GM18502 (cell line): ENCODE data around the gene MRPS6.

Source experiments
- ATAC-seq: cut with Tn5 transposase; IDR thresholded peaks from one replicate; pipeline ENCODE4 v1.9.1; 2021; ENCODE audit warnings: mild to moderate bottlenecking; ENCODE audit not compliant: unreplicated experiment, poor library complexity

Gene MRPS6

DNA sequence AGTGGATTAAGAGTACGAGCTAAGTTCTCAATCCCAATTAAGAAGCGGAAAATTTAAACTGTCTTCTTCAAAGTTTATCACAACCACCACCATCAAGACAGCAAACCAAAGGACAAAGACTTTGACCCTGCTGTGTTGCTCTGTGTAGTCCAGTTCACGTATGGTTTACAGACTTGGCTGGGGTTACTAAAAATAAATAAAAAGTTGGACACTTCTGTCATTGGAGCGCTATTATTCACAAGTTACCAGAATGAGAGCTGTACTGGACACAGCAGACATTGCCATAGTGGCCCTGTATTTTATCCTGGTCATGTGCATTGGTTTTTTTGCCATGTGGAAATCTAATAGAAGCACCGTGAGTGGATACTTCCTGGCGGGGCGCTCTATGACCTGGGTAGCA, 21.6 kb downstream of the MRPS6 start:
- no peak for ATAC-seq

DNA sequence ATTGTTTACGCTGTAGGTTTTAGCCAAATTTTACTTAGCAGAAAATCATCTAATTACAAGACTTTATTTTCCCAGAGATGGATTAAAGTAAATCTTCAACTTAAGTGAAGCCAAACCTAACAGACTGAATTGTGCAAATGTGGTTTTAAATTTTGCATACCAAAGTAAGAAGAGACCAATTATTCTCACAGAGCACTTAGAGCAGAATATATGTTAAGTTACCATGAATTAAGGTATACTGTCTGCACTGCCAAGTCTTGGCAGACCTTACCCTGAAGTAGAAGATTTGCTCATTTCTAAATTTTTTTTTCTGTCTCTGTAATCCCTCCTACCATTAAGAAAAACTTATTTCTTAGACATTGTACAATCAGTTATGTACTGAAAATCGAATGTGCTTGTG, 24.1 kb downstream of the MRPS6 start:
- no peak for ATAC-seq

DNA sequence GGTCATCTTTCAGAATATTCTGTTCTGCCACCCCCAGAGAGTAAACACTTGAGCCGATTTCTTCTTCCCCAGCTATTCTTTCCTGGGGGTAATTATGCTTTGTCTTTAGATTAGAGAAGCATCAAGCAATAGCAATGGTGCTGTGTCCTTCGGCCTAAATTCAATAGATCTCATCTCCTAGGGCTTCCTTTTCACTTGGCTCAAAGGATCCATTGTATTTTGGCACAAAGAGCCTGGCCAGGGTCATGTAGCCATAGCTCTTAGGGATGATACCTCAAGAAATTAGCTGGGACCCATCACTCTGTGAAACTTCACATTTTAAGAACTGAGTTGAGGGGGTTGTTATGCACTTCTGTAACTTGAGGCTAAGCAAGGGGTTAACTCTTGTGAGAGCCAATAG, 27.0 kb downstream of the MRPS6 start:
- ATAC-seq: no peak

DNA sequence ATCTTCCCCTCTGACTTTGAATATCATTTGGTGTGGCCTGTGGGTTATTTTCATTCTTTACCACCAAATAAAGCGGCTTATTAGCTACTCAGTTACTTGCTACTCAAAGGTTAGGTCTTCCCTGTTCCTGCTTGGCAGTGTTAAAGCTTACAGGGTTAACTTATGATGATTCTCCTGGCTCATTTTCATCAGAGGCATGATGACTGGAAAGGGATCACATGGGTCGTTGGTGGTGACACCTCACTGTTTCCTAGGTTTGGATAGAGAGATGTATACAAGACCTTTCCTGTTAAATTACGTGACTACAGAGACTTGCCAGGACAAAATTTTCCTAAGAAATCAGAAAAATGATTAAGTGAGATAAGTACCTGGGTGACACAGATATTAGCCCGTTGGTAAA, 27.4 kb downstream of the MRPS6 start:
- no peak for ATAC-seq

DNA sequence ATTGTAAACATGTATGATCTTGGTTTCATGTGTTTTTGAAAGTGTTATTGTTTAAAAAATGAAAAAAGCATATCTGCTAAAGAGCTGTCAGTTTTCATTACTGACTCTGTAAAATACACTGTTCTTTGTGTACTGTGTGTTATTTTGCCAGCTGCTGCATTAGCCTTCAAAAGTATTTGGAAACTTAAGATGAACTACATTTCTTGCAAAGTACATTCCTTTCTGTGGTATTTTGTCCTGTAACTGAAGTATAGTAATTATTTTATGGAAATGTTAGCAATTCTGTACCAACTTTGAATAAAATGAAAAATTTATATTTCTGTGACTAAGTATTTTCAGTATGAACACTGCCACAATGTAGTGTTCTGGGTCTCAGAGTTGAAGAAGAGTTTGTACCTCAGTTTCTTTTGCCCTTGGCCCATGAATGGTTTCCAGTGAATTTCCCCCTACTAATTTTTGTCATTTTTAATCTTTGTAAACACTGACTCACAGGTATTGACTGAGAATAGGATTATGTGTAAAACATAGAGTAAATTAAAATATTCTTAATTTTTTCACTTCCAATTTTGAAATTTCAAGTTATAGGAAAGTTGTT, 32.7 kb downstream of the MRPS6 start:
- no peak for ATAC-seq

DNA sequence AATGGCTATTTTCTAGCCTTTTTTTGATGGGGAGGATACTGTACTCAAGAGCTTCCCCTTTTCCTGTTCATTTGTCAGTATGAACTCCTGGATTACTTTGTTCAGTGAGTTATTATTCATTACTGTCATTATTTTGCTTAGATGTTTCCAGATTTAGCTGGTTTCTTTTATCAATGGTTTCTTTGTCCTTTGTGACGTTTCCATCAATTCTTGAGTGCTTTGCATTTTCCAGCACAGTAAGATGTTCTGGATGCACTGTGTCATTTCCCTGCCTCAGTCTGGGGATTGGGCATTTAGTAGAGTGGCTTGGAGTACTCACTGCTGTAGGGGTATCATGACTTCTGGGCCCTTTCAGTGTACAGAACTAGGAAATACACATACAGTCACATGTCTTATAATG, 34.2 kb downstream of the MRPS6 start:
- ATAC-seq: no peak

DNA sequence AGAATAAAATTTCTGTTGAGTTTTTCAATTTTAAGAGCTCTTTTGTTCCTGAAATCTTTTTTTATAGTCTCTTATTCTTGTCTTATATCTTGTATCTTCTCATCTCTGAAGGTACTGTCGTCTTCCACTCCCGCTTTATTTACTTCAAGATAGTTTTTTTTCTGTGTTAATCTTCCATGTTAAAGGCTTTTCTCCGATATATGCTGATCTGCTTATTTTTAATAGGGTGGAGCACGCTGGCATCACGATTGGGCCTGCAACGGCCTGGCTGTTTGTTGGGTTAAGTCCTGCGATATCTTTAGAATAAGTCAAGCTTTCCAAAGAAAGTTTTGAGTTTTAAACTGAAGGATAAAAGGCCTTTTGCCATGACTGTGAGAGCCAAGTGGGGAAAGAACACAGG, 35.7 kb downstream of the MRPS6 start:
- ATAC-seq: no peak

DNA sequence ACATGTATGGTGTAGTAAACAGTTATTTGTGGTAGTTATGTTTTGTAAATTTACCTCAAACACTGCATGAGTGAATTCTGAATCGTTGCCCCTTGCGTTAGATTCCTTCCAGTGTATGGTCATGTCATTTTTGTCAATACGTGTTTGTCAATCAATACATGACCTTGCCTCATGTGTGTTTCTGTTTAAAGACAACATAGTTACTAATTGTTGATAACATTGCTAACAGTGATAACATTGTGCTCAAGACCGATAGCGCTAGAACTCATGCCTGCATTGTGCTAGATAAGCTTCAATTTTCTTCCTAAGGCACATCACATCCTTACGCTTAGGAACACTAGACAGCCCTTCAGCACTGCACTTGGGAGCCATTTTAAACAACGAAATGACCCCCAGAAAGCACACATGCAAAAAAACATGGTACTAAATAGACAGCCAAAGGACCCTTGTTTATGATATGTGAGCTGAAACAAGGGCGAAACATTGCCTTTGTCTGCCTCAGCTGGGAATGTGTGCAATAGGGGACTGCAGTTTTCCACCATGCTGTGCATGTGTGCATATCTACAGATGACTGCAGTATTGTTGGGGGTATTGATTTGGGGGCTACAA, 37.3 kb downstream of the MRPS6 start:
- ATAC-seq: no peak

DNA sequence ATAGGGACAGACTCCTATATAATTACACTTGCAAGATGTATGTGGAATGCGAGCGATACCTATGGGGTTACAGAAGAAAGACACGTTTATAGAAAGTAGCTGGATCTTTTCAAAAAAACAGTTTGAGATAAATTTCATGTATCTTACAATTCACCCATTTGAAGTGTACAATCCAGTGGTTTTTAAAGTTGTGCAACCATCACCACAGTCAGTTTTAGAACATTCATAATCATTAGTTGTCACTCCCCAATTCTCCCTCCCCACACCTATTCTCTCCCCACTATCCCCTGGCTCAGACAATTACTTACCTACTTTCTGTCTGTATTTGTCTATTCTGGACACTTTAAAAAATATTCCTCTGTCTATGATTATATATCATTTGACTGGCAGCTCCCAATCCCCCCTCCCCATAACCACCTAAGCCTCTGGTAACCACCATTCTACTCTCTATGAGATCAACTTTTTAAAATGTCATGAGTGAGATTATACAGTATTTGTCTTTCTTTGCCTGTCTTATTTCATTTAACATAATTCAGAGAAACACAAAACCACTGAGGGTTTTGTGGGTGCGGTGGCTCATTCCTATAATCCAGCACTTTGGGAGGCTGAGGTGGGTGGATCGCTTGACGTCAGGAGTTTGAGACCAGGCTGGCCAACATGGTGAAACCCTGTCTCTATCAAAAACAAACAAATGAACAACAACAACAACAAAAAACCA, 39.1 kb downstream of the MRPS6 start:
- ATAC-seq: no peak

DNA sequence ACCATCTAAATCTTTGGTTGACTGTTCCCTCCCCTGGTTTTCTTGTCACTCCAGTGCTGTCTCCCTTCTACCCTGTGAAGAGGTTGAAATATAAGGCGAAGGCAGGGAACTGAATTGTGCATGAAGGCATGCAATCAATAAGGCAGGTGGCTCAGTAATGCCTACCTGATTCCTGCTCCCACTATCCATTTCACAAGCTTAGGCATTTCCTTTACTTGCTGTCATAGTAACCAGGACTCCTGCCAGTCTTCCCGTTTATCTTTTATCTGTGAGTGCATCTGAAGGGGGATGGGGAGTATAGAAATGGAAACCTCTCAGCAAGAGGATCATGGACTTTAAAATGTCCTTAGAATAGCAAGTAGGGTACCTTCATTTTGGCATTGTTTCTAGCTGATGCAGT, 40.5 kb downstream of the MRPS6 start:
- no peak for ATAC-seq

DNA sequence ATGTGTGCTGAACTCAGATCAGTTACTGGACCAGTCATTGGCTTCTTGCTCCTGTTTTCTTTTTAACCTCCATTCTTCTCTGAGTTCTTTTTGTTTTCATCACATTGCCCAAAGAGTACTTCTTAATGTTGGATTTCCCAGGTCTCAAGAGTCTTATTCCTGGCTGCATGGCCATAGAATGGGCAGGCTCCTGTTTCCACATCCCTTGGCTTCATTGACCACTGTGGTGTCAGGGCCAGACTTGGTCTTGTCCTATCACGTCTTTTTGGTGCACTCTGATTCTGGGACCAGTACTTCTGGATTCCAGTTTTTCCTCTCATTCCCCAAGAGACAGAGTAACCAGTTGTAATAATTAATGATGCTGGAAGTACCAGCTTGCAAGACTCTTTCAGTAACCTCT, 41.8 kb downstream of the MRPS6 start:
- no peak for ATAC-seq

DNA sequence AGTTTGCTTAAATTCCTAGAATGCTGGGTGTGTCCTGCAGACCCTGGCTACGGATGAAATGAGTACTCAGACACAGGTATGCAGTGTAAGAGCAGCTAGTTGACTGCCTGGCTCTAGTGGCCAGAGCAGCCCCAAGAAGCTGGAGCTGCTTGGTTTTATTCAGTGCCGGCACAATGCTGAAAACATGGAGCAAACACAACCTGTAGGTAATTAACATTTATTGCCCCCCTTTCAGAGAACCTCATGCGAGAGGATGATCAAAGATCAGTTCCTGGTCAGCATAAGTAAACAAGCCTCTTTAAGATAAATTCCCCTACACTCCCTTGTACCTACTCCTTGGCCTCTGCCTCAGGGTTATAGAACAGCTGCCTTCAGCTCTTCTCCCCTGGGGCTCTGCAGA, 43.2 kb downstream of the MRPS6 start:
- no peak for ATAC-seq

DNA sequence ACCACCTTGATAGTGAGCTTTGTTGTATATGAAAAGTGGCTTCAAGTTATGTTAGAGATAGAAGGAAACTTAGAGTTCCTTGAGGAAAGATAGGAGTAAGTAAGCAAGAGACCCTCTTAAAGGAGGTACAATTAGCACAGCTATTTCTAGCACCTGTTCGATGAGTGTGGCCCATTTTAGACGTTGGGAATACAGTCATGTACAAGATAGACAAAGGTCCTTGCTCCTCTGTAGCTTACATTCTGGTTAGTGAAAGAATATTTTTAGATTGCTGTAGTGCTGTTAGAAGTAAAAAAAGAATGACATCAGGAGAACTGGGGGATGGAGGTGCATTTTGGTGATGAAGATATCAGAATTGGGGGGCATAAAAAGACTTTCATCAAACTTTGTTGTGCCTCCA, 47.5 kb downstream of the MRPS6 start:
- no peak for ATAC-seq

DNA sequence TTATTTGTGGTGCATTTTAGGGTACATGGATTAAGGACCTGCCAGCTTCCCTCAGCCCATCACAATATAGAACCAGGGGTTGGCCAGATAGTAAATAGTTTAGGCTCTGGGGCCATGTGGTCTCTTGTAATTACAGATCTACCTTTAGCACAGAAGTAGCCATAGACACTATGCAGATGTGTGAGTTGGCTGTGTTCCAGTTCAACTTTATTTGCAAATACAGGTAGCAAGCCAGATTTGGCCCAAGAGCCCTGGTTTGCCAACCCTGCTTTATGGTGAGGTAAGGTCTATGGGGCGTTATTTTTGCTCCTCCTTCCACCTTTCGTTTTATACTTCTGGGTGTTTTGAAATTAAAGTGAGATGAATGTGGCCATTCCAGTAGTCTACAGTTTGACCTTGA, 48.7 kb downstream of the MRPS6 start:
- no peak for ATAC-seq

DNA sequence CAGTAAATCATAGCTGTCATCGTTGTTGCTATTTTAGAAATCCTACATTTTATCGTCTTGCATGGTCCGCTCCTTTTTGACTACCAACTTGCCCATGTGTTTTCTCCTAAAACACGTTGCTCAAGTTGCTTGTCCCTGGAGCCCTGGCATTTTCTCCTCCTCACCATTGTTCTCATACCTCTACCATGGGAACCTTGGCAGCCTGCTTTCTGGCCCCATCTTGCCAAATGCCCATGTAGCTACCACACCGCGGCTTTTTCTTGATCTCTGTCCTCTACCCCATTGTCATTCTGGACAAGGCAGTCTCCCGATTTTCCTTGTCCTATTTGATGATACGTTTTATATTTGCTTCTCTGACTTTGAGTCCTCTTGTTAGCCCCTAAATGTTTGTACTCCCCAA, 50.2 kb downstream of the MRPS6 start:
- no peak for ATAC-seq

DNA sequence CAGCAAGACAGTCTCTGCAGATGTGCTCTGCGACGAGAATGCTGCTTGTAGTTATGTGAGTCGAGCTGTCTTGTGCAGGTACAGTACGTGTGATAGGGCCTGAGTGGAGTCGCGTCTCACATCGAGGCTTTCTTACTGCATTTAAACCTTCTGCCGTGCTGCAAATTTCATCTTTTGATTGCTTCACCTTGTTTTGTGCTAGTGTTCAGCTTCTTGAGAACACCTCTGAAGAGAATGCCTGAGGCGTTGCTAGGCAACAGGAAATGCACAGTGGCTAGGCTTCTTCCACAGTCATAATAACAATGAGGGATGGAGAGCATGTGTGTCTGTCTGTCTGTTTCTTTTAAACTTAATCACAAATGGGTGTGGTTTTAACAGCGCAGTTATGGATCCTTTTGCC, 52.9 kb downstream of the MRPS6 start:
- ATAC-seq: no peak

DNA sequence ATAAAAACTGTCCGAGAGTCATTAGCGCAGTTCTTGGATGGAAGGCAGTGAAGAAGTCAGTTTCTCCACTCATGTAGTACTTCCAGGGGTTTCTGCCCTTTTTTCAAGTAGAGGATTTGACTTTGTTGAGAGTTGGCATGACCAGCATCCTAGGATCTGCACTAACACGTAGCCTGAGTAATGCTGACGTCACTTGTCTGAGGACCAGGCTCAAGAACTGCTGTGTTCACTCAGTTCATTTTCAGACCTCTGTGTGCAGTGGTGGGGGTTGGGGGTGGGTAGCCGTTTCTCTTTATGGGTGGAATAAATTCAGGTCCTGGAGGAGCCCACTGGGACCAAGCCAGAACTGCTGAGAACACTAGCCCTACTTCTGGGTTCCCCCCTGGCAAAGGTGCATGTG, 53.3 kb downstream of the MRPS6 start:
- ATAC-seq: no peak

DNA sequence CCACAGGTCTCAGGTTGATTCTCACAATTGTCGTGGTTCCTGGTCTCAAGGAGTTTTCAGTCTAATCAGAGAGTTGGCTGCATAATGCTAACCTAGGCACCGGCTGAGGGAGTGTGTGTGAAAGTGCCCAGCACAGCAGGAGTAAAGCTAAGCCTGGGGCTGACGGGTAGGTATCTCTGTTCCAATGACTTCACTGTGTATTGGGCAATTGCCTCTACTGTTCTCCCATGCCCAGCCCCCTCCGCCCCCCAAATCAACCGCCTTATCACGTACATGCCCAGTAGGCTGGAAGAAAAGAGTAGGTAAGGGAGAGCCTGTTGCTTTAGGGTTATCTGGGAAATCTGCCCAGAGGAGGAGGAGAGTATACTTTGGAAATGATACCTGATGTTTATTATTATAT, 54.7 kb downstream of the MRPS6 start:
- no peak for ATAC-seq

DNA sequence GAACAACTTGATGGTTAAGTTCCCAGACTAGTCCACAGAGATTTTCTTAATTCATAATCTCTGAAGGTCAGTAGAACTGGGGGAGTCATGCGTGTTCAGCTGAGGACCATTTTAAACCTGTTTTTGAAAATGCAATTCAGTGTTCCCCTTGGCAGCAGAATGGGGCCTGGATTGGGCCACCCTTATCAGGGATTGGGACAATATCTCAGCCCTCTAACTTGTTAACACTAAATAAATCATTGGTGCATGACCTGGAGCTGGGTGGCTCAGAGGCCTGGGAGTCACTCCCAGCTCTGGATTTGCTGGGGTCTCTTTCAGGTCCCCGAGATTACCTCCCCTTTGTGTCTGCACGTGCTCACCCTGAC, 55.3 kb downstream of the MRPS6 start:
- no peak for ATAC-seq

DNA sequence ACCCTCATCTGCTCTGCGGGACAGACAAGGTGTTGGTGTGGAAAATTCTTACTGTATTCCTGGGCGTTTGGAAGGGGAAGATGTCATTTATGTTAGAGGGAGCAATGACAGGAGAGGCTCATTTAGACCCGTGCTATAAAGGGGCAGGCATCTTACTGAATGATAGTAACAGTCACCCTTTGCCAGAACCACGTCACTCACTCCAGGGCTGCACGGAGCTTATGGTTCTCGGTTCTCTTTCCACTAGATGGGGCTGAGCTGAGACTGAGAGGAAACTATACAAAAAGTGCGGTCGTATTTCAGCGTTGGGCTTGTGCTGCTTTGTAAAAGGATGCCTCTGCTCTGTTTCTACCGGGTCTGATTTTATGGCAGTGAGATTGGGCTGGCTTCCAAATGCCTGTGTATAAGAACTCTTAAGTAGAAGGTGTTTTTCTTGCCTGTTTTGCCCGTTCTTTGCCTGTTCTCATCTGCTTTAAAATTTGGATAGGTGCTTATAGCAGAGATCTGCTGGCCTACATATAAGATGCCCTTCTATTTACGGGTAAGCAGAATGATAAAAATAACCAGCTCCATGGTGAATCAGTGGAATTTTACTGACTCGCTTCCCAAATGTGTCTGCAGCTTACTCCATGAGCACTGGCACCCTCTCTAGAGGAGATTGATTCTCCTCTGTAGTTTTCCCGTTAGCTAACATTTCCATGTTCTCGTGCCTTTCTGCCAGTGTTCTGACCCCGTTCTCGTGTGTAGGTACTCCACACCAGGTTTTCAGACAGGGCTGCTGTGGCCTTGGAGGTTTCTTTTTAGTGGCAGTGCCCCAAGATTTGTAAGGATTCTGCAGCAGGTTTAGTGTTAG, 55.9 kb downstream of the MRPS6 start:
- no peak for ATAC-seq
